ENCODE measurements around the gene ZBTB20.
A peak's percentile ranks its signal among the peaks of the same experiment; 100 is the strongest.
"Not testable (repeated sequence)": the region's sequence is repeated elsewhere in the genome, so short reads cannot be mapped to it uniquely, and the experiment has no call there.

The ZBTB20 gene

DNA sequence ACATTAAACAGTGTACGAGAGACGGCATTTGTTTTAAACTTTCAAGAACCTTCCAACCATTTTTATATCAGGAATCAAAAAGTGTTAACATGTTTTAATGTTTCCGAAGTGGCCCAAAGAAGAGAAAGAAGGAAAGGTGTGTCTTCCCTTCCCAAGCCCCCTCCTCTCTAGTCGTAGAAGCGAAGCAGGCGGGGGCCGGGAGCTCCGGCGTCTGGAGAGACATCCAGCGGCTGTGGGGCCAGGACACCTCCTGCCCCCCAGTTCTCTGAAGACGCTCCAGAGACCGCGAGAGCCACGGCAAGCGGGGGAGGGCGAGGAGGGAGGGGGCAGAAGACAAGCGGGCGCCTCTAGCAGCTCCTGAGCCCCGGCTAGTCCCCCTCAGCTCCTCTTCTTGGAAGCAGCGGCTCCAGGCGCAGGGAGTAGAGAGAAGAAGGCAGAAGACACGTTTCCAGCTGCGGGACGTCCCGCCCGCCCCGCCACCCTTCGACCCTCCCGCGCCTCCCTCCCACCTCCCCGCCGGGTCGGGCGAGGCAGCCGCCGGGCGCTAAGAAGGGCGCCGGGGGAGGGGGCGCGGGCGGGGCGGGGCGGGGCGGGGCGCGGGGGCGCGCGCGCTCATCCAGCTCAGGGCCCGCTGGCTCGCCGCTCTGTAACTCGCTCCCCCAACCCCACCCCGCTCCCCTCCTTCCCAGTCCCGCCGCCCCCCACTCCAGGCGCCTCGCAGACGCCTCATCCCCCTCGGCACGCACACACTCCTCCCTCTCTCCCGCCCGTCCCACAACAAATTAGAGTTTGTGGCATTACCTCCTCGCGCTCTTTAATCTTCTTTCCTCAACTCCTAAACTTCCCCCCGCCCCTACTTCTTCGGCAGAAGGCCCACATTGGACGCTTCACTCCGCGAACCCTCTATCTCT, at the start of gene ZBTB20:
TSS of gene ZBTB20 (minus strand) at position 871 of the 911 bp plus-strand sequence.
- DNase-seq: peak; percentile 65 to 68

DNA sequence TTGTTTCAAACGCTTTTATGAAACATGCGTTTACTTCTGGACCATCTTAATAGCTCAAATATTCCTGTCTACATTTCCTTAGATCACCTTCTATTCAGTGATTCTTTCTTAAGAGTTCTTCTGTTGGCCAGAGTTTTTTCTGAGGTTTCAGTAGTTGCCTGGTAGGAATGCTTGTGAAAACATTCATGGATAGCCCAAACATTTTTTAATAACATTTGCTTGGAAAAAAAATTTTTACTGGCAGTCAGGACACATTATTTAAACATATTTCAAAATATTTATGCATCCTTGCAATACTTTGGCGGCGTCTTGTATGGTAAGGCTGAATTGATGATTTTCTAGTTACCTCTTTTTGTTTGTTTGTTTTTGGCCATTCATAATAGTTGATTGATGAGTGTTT, 47.4 kb upstream of the ZBTB20 start:
- DNase-seq: no peak

DNA sequence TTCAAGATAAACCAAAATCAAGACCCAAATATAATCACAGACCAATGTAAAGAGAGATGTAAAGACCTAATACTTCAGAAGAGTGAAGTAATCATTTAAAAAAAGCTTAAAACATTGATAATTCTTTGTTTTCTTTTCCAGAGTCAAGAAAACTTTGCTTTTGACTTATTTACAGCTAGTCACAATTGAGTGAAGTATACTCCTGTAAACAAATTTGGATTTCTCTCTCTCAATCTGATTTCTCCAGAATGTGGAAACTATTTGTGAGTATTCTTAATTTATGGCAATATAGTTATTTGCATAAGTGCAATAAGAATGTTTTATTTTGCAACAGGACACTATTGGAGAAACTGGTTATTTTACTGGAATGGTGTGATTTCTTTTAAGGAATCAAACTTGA, 43.7 kb upstream of the ZBTB20 start:
- no peak for DNase-seq

DNA sequence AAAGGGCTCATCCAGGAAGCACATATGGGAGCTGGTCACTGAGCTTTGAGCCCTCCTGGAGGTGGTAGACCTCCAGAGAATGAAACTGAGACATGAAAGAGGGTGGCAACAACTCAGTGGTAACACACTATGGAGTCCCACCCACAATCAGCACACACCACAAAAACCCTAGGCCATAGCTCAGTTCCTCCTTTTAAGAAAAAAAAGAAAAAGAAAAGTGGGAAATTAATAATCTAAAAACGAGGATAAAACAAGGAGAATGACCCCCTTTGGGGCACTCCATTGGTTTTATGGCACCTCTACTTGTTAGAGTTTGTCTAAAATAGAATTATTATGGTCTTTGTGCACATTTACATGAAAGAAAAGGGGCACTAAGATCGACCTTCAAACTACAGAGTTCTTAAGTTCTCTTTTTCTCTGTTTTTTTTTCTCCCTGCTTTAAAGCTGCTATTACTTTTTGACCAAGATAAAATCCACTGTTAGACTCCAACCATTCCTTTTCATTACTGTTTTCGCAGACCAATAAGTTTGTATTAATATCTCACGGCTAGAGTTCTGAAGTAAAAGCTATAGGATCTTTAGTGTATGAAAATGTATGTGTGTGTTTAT, 40.2 kb upstream of the ZBTB20 start:
- no peak for DNase-seq

DNA sequence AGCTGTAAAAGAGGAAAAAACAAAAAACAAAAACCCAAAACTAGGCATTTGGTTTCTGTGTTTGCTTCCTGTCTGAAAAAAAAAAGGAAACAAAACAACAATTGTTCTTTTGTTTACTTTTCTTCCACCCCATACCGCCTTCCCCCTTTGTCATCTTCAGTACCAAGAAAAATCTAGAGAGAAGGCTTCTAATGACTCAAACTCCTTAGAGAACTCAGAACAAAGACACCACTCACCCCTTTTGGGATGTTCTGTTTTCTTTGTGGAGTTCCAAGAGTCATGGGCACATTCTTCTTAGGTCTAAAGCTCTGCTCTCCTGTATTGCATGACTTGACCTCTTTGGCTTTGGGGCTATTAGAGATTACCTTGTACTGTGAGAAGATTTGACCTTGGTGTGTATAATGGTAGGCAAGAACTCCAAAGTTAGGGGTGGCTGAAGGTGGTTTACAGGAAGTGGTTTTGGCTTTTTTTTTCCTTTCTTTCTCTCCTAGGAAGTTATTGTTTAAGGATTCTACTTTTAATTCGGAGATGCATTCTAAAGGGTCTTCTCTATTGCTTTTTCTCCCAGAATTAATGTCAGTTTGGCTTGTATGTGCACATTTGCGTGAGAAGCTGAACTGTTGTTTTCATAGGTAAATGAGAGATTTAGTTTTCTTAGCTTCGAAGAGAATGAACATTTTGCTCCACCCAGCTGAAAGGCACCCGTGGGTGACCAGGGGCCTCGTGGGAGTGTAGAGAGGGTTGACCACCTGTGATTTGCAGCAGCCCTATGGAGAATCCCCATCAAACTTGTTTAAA, 39.5 kb upstream of the ZBTB20 start:
- no peak for DNase-seq

DNA sequence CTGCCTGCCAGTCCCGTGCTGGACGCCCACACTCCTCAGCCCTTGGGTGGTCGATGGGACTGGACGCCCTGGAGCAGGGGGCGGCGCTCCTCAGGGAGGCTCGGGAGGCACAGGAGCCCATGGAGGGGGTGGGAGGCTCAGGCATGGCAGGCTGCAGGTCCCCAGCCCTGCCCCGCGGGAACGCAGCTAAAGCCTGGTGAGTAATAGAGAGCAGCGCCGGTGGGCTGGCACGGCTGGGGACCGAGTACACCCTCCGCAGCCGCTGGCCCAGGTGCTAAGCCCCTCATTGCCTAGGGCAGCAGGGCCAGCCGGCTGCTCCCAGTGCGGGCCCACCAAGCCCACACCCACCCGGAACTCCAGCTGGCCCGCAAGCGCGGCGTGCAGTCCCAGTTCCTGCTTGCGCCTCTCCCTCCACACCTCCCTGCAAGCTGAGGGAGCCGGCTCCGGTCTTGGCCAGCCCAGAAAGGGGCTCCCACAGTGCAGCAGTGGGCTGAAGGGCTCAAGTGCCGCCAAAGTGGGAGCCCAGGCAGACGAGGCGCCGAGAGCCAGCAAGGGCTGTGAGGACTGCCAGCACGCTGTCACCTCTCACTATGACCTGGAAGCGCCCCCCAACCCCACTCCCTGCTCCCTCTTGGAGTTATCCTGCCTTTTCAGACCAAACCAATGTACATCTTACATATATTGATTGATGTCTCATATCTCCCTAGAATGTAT, 37.9 kb upstream of the ZBTB20 start:
- not testable (repeated sequence) for DNase-seq

DNA sequence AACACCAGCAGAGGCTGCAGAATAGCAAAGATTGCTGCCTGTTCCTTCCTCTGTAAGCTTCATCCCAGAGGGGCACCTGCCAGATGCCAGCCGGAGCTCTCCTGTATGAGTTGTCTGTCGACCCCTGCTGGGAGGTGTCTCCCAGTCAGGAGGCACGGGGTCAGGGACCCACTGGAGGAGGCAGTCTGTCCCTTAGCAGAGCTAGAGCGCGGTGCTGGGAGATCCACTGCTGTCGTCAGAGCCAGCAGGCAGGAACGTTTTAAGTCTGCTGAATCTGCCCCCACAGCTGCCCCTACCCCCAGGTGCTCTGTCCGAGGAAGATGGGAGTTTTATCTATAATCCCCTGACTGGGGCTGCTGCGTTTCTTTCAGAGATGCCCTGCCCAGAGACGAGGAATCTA, 31.8 kb upstream of the ZBTB20 start:
- DNase-seq: not testable (repeated sequence)

DNA sequence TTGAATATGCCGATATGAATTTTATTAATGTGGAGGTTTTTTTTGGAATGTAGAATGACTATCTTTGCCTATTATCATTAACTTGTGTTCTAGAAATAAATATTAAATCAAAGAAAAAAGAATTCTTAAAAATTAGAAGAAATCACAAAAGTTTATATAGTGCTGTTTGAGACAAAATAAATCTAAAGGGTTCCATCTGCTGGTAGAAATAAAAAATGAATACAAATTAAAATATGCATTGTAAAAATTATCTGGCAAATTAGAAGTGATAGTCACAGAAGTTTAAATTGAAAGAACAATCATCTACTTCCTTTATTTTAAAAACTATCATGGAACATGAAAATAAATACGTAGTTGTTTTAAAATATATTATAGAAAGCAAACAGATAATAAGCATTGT, 22.7 kb upstream of the ZBTB20 start:
- no peak for DNase-seq

DNA sequence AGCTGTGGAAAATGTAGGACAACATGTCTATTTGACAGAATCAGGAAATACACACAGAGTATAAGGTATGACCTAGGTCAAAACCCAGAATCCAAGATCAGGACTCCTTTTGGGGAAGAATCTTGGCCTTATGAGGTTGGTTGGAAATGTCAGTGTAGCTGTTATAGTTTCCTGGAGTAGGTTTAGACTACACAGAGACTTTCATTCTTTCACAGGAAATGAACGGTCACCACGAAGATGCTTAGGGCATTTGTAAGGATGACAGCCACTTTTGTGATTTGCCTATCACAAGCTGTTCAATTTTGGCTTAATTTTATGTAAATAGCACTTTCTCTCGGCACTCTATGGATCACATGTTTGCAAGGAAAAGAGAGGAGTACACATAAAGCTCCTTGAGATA, 18.6 kb upstream of the ZBTB20 start:
- DNase-seq: no peak

DNA sequence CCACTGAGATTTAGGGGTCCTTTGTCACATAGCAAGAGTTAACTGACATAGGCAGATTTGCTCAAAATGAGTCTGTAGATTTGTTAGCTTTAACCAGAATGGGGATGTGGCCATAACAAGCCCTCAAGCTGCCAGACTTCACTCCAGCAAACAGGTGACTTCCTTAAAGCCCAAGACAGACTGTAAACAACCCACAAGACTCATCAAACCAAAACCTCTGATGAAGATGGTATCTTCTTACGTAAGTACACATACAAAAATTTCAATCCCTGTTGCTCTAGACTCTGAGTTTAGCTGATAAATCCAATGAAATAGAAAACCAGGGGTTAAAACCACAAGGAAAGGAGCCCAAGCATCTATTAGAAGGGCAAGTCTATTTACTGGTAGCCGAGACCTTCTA, 18.2 kb upstream of the ZBTB20 start:
- DNase-seq: no peak

DNA sequence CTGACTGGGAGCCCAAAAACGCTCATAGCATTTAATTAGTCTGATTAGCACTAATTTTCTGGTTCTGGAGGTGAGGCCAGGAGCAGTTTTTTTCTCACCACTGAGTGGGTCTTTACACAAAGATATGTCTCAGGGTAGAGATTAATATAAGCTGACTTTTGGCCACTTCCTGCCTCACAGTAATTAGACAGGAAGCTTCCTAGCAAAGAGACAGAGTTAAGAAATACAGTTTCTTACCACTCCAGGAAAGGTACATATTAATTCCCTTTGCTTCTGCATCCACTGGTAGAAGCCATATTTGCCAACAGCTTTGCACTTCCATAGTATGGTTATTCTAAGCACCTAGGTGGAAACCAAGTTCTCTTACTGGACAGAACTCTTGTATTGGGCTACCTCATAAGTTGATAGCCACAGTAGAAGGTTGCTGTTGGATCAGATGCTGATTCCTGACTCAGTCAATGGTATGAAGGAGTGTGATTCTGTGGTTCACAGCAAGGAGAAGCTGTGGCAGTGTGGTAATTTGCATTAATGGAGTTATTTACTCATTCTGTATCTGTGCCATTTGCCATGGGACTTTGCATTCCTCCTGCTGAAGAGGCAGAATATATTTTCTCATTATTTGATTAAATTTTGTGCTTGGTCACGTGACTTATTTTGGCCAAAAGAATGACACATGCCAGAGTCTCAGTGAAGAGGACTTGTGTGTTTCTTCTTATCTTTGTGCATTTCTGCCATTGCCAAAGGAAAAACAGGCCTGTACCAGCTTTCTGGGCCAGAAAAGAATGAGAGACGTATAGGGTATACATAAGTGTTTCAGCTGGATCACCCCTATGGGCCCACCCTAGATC, 17.5 kb upstream of the ZBTB20 start:
- no peak for DNase-seq

DNA sequence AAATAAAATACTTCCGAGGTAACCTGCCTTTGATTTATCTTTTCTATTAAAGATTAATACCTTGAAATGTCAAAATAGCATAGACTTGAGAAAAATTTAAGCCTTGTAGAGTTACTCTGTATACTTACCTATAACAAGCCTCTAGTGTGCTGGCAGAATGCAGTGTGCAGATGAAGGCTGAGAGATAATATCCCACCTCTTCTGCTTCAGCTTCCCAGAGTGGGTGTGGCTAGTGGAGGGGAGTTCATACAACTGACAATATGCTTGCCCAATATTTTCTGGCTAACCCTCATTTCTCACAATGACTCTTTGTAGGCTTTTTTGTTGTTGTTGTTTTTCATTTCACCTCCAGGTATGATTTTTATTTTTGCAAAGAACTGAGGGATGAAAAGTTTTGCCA, 15.7 kb upstream of the ZBTB20 start:
- DNase-seq: no peak

DNA sequence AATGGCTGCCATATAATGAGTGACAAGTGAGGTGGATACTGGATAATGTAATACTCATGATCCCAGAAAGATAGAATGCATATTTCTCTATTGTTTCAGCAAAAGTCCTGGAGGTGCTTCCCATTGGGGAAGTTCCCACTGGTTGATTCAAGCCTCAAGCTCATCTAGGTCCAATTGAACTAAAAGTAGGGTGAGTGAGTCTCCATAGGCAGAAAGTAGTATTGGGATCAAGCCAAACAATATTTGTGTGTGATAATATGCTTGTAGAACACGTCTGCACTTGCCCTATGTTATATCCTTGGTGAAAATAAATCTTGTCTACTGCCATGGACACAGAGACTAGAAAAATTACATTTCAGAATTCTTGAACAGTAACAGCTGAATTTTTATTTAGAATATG, 14.8 kb upstream of the ZBTB20 start:
- no peak for DNase-seq

DNA sequence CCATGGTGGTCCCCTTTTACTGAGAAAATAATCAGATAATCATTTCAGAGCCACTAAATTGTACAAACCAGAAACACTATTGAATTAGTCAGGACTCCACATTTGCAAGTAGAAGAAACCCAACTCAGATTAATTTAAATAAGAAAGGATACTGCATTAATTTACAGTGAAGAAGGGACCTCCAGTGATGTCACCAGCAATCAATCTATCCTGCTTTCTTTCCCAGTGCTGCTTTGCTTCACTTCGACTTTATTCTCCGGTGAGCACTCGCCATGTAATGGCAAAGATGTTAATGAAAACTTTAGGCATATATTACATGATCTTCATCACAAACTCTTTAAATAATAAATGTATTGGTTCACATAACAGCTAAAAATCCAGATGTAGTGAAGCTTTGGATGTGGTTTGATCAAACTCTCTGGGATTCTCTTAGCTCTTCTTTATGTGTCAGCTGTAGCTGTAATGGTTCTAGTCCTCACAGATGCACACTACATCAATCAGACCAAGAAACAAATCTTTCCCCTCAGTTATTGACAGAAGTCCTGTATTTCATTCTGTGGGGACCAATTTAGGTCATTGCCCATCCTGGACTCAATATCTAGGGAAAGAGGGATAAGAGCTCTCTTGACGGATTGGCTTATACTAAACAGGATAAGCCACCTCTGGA, 14.2 kb upstream of the ZBTB20 start:
- DNase-seq: no peak

DNA sequence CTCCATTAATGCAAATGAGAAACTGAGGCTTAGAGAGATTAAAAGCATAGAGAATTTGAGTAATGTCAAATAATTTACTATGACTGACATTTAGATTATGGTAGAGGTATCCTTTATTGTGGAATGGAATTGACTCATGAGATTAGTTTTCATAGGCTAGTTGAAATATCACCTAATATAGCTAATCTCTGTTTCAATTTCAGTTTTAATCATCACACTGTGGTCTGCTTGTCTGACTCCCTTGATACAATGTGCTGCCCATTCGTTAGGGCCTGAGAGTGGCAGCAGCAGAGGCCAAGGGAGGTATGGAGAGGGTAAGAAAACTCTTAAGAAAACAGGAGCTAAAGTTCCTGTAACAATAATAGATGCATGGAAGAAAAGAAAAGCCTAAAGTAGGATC, 13.2 kb upstream of the ZBTB20 start:
- DNase-seq: no peak

DNA sequence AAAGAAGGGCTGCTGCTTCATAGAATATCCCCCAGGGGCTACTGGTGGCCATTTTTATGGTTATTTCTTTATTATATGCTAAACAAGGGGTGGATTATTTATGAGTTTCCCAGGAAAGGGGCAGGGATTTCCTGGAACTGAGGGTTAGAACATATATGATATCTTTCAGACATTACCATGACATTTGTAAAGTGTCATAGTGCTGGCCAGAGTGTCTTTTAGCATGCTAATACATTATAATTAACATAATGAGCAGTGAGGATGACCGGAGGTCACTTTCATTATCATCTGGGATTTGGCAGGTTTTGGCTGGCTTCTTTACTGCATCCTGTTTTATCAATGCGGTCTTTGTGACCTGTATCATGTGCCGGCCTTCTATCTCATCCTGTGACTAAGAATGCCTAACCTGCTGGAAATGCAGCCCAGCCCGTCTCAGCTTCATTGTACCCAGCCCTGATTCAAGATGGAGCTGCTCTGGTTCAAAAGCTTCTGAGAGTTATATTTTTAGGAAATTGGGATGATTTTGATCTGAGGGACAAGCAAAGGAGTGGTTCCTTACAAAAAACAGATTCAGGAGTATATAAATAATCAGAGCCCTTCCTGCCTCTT, 9.1 kb upstream of the ZBTB20 start:
- DNase-seq: no peak

DNA sequence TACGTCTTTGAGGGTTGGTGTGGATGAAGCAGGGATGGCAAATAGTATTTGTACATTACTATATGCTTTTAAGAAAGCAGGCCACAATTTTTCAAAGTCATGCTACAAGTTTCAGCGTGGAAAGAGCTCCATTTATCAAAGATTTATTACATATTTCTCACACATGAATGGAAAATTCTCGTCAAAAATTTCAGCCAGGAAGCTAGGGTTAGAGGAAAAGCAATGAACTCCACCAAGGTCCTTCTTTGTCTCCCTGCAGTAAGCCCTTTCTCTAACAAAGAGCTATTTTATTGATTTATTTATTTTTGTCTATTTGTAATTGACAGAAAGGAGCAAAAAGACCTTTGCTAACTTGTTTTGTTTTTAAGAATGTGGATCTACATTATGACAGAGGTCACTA, 7.5 kb upstream of the ZBTB20 start:
- DNase-seq: no peak

DNA sequence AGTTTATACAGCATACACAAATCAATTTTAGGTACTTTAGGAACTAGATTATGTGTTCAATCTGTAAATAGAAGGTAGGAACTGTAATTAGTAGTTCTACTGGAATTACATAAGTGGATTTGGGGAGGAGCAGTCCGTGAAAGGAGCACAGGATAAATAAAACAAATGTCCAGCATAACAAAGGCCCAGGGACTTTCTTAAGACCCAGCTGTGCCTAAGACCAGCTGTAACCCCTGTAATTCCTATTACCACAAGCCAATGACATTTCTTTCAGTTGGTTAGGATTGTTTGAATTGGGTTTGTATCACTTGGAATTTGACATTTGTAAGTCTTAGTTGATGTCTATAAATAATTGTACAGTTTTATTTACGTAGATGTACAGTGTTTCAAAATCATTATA, 4.8 kb upstream of the ZBTB20 start:
- no peak for DNase-seq

DNA sequence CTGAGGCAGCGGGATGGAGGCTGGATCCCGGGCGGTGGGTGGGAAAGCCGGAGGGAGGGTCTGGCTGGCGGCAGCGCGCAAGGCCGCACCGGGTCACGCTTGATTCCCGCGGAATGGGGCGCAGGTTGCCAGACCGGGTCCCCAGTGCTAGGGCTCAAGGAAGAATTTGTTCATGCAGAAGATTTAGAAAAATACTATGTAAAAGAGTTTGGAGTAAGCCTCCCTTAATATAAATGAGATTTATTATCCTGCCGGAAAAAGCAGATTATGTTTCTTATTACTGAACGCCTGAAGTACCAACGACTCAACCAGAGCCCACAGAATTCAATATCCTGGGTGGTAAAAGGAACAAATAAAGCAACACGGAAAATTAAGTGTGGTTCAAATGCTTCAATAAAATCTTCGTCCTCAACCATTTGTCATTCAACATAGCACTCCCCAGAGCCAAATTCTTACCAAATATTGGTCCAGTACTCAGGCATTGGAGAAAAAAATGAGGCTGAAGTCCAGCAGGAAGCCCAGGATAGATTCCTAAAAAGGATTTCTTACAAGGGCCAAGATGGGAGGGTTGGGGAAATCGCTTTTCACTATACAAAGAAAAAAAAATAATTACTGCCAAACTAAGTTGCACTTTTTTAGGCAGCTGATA, 1.2 kb upstream of the ZBTB20 start:
- DNase-seq: no peak

DNA sequence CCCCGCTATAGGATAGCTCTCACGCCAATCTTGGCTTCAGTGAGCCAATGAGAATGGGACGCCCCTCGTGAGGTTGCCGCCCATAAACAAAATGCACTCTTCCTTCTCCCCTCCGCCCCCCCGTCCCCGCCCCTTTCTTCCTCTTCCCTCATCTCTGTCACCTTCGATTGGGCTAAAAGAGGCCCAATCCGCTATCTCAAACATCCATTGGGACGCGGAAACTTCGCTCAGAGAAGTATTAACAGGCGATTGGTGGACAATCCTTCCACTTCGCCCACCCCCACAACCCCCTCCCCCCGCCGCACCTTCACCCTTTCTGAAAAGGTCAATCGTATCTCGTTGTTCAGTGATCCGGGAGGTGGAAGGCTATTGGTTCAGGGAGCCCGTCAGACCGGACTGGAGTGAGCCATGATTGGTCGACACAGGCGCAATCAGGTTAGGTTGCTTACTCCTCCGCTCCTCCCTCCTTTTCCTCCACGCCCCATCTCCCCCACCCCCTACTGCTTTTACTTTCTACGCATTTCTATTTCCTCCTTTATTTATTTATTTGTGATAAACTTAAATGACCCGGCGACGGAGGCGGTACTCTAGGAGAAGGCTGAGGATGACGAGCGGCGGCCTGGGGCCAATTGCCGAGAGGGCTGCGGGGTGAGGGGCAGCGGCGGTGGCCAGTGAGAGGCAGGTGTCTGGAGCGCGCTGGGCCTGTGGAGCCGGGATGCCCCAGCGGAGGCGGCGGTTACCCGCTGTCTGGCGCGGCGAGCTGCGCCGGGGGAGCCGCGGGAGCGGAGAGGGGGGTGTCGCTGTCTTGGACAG, 447 bp upstream of the ZBTB20 start:
- DNase-seq: peak; percentile 98

Measured in activated CD4-positive, alpha-beta T cell treated with anti-CD3 and anti-CD28 coated beads, Interleukin-2, amount 50 U/mL, for 4 hours (primary cell).